ENCODE data around the gene NOSIP. TPM values are rescaled to one million over a fixed set of nuclear protein-coding genes. Genes with fewer than 3 reads are reported as not detected.

Gene NOSIP
- total RNA-seq, 1 experiment from 2014 or later, result 69.6 TPM

DNA sequence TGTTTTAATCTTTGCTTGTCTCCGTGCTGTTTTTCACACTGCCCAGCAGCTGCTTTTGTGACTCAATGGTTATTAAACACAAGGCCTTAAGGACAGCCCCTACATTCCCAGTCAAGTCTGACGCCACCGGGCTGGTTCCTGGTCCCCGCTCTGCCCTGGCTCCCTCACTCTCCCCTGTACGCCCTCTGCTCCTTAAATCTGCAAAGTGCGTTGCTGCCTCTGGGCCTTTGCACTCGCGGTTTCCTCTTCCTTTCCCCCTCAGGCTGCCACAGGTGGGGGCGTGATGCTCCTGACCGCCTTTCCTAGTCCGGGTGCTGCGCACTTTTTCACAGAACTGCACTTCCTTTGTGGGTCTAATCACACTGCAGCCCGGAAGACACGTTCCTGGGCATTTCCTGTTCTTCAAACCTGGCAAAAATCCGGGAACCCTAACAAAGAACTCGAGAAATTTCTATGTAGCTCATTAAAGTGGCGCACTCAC is 25.6 kb downstream of the NOSIP start:
- no peak for DNase-seq (ENCODE audit: low spot score)
- in situ Hi-C loops (cut with HindIII; ENCODE audit: low sequenced_read_pairs), result no loop called here

DNA sequence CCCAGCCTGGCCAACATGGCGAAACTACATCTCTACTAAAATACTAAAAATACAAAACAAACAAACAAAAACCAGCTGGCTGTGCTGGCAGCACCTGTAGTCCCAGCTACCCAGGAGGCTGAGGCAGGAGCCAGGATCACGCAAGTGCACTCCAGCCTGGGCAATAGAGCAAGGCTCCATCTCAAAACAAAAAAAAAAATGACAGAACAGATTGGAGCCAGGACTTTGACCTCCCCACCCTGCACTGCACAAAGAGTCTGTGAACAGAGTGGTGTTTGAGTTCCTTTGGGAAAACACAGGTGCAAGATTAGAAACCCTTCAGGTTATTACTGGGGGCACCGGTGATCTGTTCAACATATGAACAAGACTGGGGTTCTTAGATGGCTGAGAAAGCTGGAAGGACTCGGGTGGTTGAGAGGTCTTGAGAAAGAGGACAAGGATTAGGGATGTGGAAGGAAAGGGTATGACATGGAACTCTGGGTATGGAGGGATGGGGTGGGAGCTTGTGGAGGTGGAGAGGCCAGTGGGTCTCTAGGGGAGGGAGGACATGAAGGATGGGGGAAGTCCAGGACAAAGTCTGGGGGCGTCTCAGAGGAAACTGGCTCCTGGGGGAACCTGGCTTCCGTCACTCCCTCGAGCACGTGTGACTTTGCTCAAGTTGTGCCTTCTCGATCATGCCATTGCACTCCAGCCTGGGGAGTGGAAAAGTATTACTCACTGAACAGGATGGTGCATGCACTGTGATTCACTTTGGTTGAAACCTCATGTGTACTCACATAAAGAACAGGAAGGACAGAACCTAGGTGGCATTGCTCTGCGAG is 26.7 kb downstream of the NOSIP start:
- in situ Hi-C loops (cut with HindIII; ENCODE audit: low sequenced_read_pairs), result no loop called here
- DNase-seq (ENCODE audit: low spot score), result no peak

DNA sequence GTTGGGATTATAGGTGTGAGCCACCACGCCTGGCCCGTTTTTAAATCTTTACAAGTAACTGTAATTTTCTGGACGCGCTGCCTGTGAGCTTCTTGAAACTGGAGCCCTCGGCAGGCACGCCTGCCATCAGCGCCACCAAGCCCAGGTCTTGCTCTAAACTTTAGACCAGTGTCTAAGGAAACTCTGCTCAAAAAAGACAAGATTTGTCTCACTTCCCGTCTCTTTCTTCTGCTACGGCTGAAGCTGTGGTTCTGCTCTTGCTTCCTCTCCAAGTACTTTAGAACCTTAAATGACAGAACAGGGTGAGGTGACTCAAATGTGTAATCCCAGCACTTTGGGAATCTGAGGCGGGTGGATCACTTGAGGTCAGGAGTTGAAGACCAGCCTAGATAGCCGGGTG is 27.6 kb downstream of the NOSIP start:
- in situ Hi-C loops (cut with HindIII; ENCODE audit: low sequenced_read_pairs), result no loop called here
- DNase-seq (ENCODE audit: low spot score), result no peak

DNA sequence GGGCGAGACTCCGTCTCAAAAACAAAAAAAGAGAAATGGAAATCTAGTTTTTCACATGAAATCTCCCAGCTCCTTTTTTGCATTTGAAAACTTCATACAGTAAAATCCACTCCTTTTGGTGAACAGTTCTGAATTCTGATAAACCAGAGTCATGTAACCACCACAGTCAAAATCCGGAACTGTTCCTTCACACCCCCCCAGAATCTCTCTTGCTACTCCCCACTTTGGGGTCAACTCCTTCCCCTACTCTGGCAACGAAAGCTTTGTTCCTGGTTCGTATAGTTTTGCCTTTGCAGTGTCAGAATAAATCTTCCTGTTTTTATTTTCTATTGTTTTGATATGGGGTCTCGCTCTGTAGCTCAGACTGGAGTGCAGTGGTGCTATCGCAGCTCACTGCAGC is 28.8 kb downstream of the NOSIP start:
- in situ Hi-C loops (cut with HindIII; ENCODE audit: low sequenced_read_pairs), result no loop called here
- no peak for DNase-seq (ENCODE audit: low spot score)

DNA sequence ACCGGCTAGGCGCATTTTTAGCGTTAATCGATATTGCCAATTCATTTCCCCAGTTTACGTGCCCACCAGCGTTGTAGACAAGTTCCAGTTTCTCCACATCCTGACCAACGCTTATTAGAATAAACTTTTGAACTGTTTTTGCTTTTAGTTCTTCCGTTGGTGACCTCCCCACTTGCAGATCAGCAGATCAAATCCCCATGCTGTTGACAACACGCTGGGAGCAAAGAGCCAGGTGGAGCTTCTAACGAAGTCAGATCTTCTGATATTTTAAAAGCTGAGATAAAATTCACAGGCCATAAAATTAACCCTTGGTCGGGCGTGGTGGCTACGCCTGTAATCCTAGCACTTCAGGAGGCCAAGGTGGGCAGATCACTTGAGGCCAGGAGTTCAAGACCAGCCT is 31.3 kb downstream of the NOSIP start:
- no peak for DNase-seq (ENCODE audit: low spot score)
- in situ Hi-C loops (cut with HindIII; ENCODE audit: low sequenced_read_pairs), result no loop called here

DNA sequence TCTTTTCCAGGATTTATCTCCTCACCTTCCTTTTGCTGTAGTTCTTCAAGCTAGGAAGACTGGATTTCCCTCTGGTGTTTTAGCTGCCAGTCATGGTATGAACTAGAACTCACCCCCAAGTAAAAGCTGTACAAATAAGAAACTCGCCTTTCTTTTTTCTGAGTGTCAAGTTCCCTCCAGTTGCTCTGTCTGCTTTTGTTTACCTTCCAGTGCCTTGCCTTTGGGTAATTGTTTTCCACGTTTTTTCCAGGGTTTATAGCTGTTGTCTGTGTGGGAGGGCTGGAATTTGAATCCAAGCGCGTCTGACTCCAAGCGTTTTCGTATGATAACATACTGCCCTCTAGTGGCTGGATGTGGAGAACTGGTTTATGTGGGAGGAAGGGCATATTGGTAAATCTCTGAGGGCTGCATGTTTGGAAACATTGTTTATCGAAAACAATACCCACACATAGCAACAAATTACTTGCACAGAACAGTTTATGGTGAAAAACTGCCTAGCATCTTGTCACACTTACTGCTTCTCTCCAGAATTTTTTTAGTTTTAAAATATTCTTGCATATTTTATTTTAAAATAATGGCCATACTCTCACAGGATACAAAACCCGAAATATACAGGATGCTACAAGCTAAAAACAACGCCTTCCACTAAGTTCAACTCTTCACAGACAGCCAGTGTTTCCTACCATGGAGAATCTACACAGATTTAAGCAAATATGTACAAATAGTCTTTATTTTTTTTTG is 33.4 kb downstream of the NOSIP start:
- DNase-seq (ENCODE audit: low spot score), result peak; percentile 92
- in situ Hi-C loops (cut with HindIII; ENCODE audit: low sequenced_read_pairs), result no loop called here

DNA sequence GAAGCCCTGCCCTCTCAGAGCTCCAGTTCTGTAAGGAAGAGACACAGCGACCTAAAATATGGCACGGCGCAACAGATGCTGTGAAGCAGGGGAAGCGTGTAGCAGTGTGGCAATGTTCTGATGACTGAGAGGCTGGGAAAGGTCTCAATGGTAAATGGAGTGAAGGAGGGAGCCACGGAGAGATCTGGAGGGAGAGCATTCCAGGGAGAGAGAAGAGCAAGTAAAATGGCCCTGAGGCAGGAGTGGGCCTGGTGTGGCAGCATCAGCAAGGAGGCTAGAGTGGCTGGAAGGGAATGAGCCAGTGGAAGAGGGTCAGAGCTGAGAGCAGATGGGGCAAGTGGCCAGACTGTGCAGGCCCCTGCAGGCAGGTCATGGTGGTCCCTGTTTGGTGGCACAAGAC is 36.2 kb downstream of the NOSIP start:
- in situ Hi-C loops (cut with HindIII; ENCODE audit: low sequenced_read_pairs), result no loop called here
- DNase-seq (ENCODE audit: low spot score), result no peak

DNA sequence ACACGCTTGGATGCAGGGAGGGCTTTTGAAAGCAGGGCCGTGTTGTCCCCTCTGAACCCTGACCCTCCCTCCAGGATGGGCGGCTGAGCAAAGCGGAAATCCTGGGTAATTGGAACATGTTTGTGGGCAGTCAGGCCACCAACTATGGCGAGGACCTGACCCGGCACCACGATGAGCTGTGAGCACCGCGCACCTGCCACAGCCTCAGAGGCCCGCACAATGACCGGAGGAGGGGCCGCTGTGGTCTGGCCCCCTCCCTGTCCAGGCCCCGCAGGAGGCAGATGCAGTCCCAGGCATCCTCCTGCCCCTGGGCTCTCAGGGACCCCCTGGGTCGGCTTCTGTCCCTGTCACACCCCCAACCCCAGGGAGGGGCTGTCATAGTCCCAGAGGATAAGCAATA is 37.3 kb downstream of the NOSIP start:
- in situ Hi-C loops (cut with HindIII; ENCODE audit: low sequenced_read_pairs), result no loop called here
- DNase-seq (ENCODE audit: low spot score), result no peak

DNA sequence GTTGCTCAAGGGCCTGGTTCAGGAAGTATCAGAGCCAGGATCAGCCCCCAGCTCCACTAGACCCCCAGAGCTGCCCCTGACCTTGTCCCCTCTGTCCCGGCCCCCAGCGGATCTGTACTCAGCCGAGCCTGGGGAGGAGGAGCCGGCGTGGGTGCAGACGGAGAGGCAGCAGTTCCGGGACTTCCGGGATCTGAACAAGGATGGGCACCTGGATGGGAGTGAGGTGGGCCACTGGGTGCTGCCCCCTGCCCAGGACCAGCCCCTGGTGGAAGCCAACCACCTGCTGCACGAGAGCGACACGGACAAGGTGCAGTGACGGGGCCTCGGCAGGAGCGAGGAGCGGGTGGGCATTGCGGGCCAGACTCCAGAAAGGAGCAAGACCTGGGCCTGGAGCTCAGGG is 37.9 kb downstream of the NOSIP start:
- no peak for DNase-seq (ENCODE audit: low spot score)
- in situ Hi-C loops (cut with HindIII; ENCODE audit: low sequenced_read_pairs), result no loop called here

DNA sequence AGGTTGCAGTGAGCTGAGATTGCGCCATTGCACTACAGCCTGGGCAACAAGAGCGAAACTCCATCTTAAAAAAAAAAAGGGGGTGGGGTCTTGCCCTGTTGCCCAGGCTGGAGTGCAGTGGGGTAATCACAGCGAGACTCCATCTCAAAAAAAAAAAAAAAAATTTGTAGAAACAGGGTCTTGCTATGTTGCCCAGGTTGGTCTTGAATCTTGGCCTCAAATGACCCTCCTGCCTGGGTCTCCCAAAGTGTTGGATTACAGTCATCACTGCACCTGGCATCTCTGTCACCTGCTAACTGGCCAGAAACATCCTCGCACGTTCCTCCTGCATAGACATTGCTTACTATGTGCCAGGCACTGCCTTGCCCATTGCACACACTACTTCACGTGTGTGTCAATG is 38.4 kb downstream of the NOSIP start:
- in situ Hi-C loops (cut with HindIII; ENCODE audit: low sequenced_read_pairs), result no loop called here
- DNase-seq (ENCODE audit: low spot score), result no peak

DNA sequence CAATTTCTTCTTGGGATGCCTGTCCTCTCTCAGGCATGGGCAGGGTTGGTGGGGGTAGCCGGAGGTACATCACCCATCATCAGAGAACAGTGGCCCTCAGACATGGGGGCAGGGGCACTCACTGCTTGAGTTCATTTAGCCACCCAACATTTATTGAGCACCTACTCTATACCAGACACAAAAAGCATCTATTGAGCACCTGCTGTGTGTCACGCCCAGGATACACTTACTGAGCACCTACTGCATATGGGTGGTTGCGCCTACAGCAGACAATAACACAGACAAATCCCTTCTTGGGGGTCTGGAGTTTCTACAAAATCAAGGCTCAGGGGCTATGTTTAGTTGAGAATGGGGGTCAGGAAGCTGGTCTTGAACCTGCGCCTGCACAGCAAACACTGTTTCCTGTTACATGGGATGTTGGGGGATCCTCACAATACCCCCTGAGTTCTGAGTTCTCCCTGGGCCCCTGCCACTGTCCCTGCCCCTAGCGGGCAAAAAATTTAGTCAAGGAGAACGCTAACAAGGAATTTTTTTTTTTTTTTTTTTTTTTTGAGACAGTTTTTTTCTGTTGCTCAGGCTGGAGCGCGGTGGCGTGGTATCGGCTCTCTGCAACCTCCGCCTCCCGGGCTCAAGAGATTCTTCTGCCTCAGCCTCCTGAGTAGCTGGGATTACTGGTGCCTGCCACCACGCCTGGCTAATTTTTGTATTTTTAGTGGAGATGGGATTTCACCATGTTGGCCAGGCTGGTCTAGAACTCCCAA is 41.0 kb downstream of the NOSIP start:
- in situ Hi-C loops (cut with HindIII; ENCODE audit: low sequenced_read_pairs), result no loop called here
- no peak for DNase-seq (ENCODE audit: low spot score)

DNA sequence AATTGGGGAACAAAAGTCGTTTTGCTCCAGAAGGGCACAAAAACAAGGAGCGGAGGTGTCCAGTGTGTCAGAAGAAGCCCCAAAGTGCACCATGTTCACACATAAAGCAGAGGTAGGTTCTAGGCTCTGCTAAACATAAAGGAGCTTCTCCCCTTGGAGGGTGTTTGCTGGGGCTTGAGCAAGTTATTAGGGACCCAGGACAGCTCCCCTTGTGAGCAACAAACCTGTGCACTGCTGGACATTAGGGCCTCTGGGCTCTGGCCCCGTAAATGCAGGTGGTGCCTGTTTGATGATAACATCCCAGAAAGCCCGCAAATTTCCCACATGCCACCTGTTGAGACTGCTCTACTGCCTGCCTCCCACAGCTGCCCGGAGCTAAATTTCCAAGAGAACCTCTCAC is 41.7 kb downstream of the NOSIP start:
- in situ Hi-C loops (cut with HindIII; ENCODE audit: low sequenced_read_pairs), result no loop called here
- no peak for DNase-seq (ENCODE audit: low spot score)

DNA sequence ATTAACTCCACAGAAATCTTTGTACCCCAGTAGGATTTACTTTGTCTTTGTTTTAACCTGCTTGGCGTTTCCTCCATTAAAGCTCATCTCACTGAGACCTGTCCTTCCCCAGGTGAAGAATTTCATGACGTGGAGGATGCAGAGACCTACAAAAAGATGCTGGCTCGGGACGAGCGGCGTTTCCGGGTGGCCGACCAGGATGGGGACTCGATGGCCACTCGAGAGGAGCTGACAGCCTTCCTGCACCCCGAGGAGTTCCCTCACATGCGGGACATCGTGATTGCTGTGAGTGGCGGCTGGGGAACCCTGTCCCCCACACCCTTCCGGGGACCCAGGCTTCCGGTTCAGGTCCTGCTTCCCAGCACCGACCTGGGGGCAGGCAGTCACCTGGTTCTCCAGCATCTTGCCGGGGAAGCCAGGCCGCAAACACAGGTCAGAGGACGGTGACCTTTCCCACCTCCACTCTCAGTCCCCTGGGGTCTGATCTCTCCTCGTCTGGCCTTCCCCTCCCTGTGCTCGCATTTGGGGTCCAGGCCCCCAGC is 43.4 kb downstream of the NOSIP start:
- DNase-seq (ENCODE audit: low spot score), result no peak
- in situ Hi-C loops (cut with HindIII; ENCODE audit: low sequenced_read_pairs), result no loop called here

DNA sequence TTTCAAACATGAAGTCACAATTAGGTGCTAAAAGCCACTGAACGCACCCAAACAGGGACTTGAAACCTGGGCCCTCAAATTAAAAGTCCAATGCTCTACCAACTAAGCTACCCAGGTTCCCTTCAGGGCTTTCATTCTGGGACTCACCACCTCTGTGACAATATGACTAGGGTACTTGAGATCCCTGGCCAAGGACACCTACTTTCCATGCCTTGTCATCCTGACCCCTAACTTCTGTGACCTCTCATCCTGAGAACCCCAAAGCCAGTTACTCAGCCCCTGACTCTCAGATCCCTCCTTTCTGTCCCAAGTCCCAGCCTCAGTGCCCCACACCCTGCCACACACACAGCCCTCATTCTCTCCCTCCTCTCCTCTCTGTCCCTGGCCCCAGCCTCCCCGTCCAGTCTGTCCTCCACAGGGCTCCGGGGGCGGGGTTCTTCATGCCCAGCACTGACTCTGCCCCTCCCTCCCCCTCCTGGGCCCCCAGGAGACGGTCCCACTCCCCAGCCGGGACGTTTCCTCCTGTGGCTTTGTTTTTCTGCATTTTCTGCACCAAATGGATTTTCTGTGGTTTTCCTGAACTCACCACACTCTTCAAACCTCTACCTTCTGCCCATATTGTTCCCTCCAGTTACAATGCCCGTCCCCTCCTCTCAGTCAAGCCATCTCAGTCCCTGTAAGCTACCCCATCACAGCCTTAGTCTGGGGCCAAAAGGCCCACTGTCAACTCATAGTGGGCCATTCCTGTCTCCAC is 45.5 kb downstream of the NOSIP start:
- in situ Hi-C loops (cut with HindIII; ENCODE audit: low sequenced_read_pairs), result no loop called here
- DNase-seq (ENCODE audit: low spot score), result no peak

DNA sequence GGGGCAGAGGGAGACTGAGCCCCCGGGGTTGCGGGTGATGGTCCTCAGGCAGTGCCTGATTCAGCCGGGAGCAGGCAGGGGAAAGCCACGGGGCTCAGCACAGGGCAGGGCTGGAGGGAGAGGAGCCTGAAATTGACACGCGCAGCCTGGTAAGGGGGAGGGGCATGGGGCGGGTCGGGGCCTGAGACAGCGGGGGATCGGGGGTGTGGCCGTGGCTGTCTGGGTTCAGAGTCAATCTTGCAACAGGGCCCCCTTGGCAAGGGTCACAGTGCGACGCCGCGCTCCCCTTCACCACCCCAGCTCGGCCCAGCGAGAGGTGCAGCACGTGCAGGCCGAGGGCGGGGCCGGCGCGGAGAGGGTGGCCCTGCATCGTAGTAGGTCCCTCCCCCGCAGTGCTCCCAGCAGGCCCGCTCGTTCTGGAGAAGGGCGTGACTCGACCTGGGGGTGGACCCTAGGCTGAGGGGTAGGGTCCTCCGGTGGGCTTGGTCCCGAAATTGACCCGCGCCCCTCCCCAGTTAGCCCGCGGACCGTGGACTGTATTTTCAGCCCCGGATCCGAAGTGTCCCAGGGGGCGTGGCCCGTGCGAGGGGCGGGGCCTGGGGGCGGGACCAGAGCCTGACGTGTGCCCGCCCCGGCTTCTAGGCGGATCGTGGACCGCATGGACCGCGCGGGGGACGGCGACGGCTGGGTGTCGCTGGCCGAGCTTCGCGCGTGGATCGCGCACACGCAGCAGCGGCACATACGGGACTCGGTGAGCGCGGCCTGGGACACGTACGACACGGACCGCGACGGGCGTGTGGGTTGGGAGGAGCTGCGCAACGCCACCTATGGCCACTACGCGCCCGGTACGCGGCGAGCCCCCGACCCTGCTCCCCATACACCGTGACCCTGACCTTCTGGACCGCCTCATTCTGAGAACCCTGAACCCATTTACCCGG is 46.5 kb downstream of the NOSIP start:
- DNase-seq (ENCODE audit: low spot score), result peak; percentile 44
- in situ Hi-C loops (cut with HindIII; ENCODE audit: low sequenced_read_pairs), result no loop called here

DNA sequence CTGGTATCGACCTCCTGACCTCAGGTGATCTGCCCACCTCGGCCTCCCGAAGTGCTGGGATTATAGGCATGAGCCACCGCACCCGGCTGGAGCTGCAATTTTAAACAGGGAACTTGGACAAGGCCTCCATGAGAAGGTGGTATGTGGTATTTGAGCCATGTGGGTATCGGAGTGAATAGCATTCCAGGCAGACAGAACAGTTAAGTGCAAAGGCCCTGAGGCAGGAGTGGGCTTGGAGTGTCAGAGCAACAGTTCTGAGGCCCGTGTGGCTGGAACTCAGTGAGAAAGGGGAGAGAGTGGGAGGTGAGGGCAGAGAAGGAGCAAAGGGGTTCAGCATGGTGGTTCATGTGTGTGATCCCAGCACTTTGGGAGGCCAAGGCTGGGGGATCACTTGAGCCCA is 49.6 kb downstream of the NOSIP start:
- in situ Hi-C loops (cut with HindIII; ENCODE audit: low sequenced_read_pairs), result no loop called here
- no peak for DNase-seq (ENCODE audit: low spot score)

DNA sequence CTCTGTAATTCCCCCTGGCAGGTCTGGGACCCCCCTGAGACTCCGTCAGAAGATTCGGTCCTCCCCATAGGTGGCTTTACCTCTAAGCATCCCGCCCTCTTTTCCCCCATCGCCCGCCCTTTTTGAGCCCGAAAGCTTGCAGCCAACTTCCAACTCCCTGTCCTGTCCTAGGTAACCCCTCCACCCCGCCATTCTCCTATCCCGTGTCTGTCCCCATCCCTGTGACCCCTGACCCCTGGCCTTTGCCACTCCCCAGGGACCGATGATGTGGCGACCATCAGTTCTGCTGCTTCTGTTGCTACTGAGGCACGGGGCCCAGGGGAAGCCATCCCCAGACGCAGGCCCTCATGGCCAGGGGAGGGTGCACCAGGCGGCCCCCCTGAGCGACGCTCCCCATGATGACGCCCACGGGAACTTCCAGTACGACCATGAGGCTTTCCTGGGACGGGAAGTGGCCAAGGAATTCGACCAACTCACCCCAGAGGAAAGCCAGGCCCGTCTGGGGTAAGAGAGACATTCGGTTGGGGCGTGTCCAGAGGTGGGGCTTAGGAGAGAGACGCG is 52.1 kb downstream of the NOSIP start:
- DNase-seq (ENCODE audit: low spot score), result no peak
- in situ Hi-C loops (cut with HindIII; ENCODE audit: low sequenced_read_pairs), result no loop called here
